Stimulated activated CD8-positive, alpha-beta memory T cell treated with anti-CD3 and anti-CD28 coated beads, Interleukin-12 subunit alpha, Interleukin-12 subunit beta, amount 100 ng/mL, for 24 hours (primary cell): Measurements from ENCODE around the gene FCGR3B.
"Not testable (repeated sequence)": the region's sequence is repeated elsewhere in the genome, so short reads cannot be mapped to it uniquely, and the experiment has no call there.

ENCODE experiments used
- DNase-seq: peaks from one replicate; pipeline ENCODE4 v3.0.0-alpha.2; 2020; ENCODE audit errors: extremely low read depth

FCGR3B gene

GRCh38 chr1:161631076-161631475, at the start of gene FCGR3B:
Gene FCGR3B, minus strand, starts transcription at chr1:161631176. Its CDS starts 82 bp downstream, at chr1:161631094.
- DNase-seq = no peak

DNA sequence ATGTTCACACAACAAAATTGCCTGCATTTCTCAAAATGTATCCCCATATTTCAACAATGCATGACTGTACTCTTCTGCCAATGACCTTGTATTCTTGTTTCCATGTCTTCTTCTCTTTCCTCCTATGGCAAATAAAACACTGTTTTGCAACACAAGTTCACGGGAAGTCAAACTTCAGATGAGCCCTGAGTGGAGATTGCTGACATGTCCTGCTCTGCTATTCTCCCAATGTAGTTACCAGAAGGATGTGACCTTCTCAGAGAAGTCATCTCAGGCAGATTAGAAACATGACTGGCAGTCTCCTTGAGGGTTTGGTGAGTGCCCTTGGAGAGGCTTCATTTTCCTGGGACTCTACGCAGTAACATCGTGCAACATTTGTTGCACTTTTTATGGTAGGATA, 47.5 kb upstream of the FCGR3B start:
- DNase-seq = no peak

- DNase-seq = no peak
These were observed 46.1 kb upstream of the FCGR3B start for GRCh38 chr1:161676958-161677689.

GRCh38 chr1:161676441-161676840, 45.5 kb upstream of the FCGR3B start:
- DNase-seq = no peak

- DNase-seq = not testable (repeated sequence)
These were observed 43.9 kb upstream of the FCGR3B start for GRCh38 chr1:161674908-161675307.

- DNase-seq = not testable (repeated sequence)
These were observed 43.5 kb upstream of the FCGR3B start for GRCh38 chr1:161674447-161674846.

GRCh38 chr1:161673437-161673836, 42.5 kb upstream of the FCGR3B start:
- not testable (repeated sequence) for DNase-seq

DNA sequence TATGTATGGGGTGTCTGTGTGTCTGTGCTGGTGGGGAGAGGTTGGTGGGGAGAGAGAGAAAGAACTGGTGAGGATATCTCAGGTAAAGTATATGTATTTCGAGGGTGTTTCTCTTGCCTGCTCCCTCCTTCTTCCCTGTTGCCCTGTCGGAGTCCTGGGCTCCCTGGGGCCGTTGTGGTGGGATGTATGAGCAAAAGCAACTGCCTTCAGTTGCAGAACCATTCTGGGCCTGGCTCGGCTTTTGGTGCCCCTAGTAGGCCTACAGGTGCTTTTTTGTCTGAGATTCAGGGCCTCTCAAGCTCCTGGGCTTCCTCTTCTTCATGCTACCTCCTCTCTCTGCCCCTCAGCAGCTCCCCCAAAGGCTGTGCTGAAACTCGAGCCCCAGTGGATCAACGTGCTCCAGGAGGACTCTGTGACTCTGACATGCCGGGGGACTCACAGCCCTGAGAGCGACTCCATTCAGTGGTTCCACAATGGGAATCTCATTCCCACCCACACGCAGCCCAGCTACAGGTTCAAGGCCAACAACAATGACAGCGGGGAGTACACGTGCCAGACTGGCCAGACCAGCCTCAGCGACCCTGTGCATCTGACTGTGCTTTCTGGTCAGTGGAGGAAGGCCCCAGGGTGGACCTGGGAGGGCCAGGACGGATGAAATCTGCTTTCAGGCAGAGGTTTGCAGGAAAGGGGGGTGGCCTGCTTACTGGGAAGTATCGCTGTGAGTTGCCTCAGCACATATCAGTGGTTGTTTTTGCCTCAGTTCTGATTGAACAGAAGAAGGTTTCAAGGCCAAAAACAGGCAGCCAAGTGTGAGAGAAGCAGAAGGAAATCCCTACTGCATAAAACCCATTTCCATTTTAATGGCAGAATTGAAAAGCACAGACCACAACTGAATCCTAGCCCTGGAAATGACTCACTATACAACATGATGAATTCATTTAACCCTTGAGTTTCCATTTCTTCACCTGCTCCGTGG, 40.4 kb upstream of the FCGR3B start:
- DNase-seq = not testable (repeated sequence)

- not testable (repeated sequence) for DNase-seq
These were observed 33.7 kb upstream of the FCGR3B start for GRCh38 chr1:161664689-161665088.

- not testable (repeated sequence) for DNase-seq
These were observed 32.6 kb upstream of the FCGR3B start for GRCh38 chr1:161663569-161663968.

GRCh38 chr1:161662684-161663339, 31.8 kb upstream of the FCGR3B start, which contains the start of gene FCGR2B:
Gene FCGR2B, plus strand, starts transcription at chr1:161663143. Its CDS starts 99 bp downstream, at chr1:161663242.
- DNase-seq = not testable (repeated sequence)

DNA sequence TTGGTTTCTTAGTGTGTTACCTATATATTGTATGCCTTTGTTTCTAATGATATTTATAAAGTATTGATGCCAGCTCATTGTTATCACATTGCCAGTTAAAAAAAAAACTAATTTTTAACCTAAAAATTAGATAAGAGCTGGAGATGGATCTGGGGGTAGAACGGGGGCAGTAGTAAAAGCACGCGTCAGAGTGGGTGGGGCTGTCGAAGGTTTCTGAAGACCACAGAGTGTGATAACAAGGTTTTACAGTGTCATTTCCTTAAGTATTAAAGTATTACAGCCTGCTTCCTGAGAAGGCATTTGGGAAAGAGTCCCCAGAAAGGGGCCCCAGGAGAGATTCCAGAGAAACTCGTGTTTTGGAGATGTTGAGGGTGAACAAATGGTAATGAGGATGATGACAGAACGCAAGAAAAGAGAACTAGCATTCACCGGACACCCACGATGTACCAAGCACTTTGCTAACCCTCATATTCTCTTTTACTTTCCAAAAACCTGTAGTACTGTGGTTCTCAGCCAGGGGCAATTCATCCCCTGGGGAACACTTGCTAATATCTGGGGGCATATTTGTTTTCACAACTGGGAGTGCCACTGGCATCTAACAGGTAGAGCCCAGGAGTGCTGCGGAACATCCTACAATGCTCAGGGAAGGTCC, 30.8 kb upstream of the FCGR3B start:
- DNase-seq = not testable (repeated sequence)

GRCh38 chr1:161658524-161658923, 27.5 kb upstream of the FCGR3B start:
- DNase-seq = not testable (repeated sequence)

- DNase-seq = not testable (repeated sequence)
These were observed 23.0 kb upstream of the FCGR3B start for GRCh38 chr1:161653971-161654370.

DNA sequence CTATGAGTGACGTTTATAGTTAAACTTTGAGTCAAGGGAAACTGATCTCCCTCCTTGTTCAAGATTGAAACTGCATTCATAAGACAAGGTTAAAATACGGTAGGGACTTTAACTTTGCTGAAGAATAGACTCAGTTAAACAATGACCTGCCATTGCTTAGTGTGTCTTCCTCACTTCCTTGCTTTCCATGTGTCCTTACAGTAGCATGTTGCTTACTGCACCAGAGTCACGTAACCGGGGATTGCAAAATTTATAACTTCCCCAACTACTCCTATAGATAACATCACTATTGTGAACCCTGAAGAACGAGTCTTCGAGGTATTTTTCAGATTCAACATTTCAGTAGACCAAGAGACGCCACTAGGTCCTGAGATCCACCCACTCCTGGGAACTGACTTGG, 22.6 kb upstream of the FCGR3B start:
- not testable (repeated sequence) for DNase-seq

- not testable (repeated sequence) for DNase-seq
These were observed 16.8 kb upstream of the FCGR3B start for GRCh38 chr1:161647507-161648360.

- not testable (repeated sequence) for DNase-seq
These were observed 13.9 kb upstream of the FCGR3B start for GRCh38 chr1:161644855-161645254.

- not testable (repeated sequence) for DNase-seq
These were observed 12.7 kb upstream of the FCGR3B start for GRCh38 chr1:161643481-161644208.

DNA sequence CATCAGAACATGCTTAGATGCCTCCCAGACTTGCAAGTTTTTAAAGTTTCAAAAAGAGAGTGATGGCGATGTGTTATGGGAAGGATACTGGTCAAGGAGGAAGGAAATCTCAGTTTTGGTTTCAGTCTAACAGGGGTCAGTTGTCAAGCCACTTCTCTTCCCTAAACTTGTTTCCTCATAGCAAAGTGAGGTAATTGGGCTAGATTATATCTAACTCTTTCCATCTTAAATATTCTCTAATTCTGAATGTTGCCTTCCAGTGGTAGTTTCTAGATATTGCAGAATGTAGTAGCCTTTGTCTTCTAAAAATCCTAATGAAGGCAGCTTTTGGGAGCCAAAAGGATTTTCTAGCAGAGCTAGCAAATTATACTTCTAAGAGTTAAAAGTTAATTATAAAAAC, 11.7 kb upstream of the FCGR3B start:
- DNase-seq = not testable (repeated sequence)

DNA sequence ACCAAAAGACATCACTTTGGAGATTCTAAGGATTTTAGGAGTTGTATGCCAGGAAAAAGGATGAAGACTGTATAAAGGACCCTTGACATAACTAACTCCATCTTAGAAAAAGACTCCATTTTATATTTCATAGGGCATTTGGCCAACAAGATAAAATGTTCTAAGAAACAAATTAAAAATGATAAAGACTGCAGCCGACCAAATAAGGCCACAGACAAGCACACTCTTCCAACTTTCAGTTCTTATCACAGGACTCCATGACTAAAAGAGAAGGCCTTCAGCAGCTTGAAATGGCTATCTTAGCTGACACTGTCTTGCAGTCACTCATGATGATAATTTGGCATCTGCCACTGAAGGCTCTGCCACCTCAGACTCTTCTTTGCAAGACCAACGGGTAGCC, 8.2 kb upstream of the FCGR3B start:
- DNase-seq = not testable (repeated sequence)
